ENCODE data around the gene TMEM272. TPM values are rescaled to one million over a fixed set of nuclear protein-coding genes. Genes with fewer than 3 reads are reported as not detected.

Gene TMEM272
- total RNA-seq, 1 donor from 2014 or later, result not detected

- H3K4me3 Mint-ChIP-seq (ENCODE audit: unreplicated experiment), result no peak overlapping the region
- H3K36me3 Mint-ChIP-seq (ENCODE audit: unreplicated experiment), result no peaks in the 10 kb centered on the region
- peak; percentile 78 for DNase-seq (ENCODE audit: extremely low spot score, unreplicated experiment)
- H3K27ac Mint-ChIP-seq (ENCODE audit: unreplicated experiment), result no peak overlapping the region
- no peak for TF ChIP-seq CTCF (IDR thresholded peaks at IDR 0.05)
- H3K9me3 Mint-ChIP-seq (ENCODE audit: unreplicated experiment), result no peaks in the 10 kb centered on the region
- peaks cover 9% of the 10 kb centered on the region for H3K27me3 Mint-ChIP-seq (ENCODE audit: unreplicated experiment)
- H3K4me1 Mint-ChIP-seq (ENCODE audit: unreplicated experiment), result peaks cover 15% of the 10 kb centered on the region
Measured at GRCh38 chr13:51845574-51846318, 769 bp upstream of the TMEM272 start.

GRCh38 chr13:51843529-51843928, 1.4 kb downstream of the TMEM272 start:
- peaks cover 9% of the 10 kb centered on the region for H3K27me3 Mint-ChIP-seq (ENCODE audit: unreplicated experiment)
- no peak for TF ChIP-seq CTCF (IDR thresholded peaks at IDR 0.05)
- no peak for DNase-seq (ENCODE audit: extremely low spot score, unreplicated experiment)
- H3K36me3 Mint-ChIP-seq (ENCODE audit: unreplicated experiment), result no peaks in the 10 kb centered on the region
- H3K4me1 Mint-ChIP-seq (ENCODE audit: unreplicated experiment), result peaks cover 9% of the 10 kb centered on the region
- H3K9me3 Mint-ChIP-seq (ENCODE audit: unreplicated experiment), result no peaks in the 10 kb centered on the region
- H3K4me3 Mint-ChIP-seq (ENCODE audit: unreplicated experiment), result no peak overlapping the region
- no peak overlapping the region for H3K27ac Mint-ChIP-seq (ENCODE audit: unreplicated experiment)

GRCh38 chr13:51841732-51842131, 3.2 kb downstream of the TMEM272 start:
- Mint-ChIP-seq H3K27ac (ENCODE audit: unreplicated experiment) (no peak overlapping the region), H3K4me1 (ENCODE audit: unreplicated experiment) (peaks cover 11% of the 10 kb centered on the region), H3K4me3 (ENCODE audit: unreplicated experiment) (no peak overlapping the region), H3K27me3 (ENCODE audit: unreplicated experiment) (peaks cover 9% of the 10 kb centered on the region), H3K36me3 (ENCODE audit: unreplicated experiment) (no peaks in the 10 kb centered on the region), H3K9me3 (ENCODE audit: unreplicated experiment) (no peaks in the 10 kb centered on the region)
- TF ChIP-seq CTCF (IDR thresholded peaks at IDR 0.05), result no peak
- no peak for DNase-seq (ENCODE audit: extremely low spot score, unreplicated experiment)

GRCh38 chr13:51840917-51841316, 4.1 kb downstream of the TMEM272 start:
- Mint-ChIP-seq H3K27ac (ENCODE audit: unreplicated experiment) (no peak overlapping the region), H3K27me3 (ENCODE audit: unreplicated experiment) (peaks cover 9% of the 10 kb centered on the region), H3K4me3 (ENCODE audit: unreplicated experiment) (no peak overlapping the region), H3K4me1 (ENCODE audit: unreplicated experiment) (peaks cover 11% of the 10 kb centered on the region), H3K36me3 (ENCODE audit: unreplicated experiment) (no peaks in the 10 kb centered on the region), H3K9me3 (ENCODE audit: unreplicated experiment) (no peaks in the 10 kb centered on the region)
- TF ChIP-seq CTCF (IDR thresholded peaks at IDR 0.05), result no peak
- DNase-seq (ENCODE audit: extremely low spot score, unreplicated experiment), result no peak

- no peak for TF ChIP-seq CTCF (IDR thresholded peaks at IDR 0.05)
- Mint-ChIP-seq H3K27ac (ENCODE audit: unreplicated experiment) (no peak overlapping the region), H3K9me3 (ENCODE audit: unreplicated experiment) (no peaks in the 10 kb centered on the region), H3K36me3 (ENCODE audit: unreplicated experiment) (no peaks in the 10 kb centered on the region), H3K4me3 (ENCODE audit: unreplicated experiment) (no peak overlapping the region), H3K27me3 (ENCODE audit: unreplicated experiment) (peaks cover 9% of the 10 kb centered on the region), H3K4me1 (ENCODE audit: unreplicated experiment) (peaks cover 7% of the 10 kb centered on the region)
- no peak for DNase-seq (ENCODE audit: extremely low spot score, unreplicated experiment)
Measured at GRCh38 chr13:51839711-51840540, 5.1 kb downstream of the TMEM272 start.
